NK-92 (cell line): ENCODE results near the gene THRA.

Source experiments
- DNase-seq: peaks from one replicate; lab custom pipeline; 2025; ENCODE audit not compliant: unreplicated experiment; lab: John Stamatoyannopoulos, UW

THRA gene, protein sequence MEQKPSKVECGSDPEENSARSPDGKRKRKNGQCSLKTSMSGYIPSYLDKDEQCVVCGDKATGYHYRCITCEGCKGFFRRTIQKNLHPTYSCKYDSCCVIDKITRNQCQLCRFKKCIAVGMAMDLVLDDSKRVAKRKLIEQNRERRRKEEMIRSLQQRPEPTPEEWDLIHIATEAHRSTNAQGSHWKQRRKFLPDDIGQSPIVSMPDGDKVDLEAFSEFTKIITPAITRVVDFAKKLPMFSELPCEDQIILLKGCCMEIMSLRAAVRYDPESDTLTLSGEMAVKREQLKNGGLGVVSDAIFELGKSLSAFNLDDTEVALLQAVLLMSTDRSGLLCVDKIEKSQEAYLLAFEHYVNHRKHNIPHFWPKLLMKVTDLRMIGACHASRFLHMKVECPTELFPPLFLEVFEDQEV

GRCh38 chr17:40062329-40063186 is at the start of gene THRA:
Gene THRA (plus strand): TSS chr17:40062965. CDS start chr17:40074489, 11,524 bp downstream.
- no peak for DNase-seq

DNA sequence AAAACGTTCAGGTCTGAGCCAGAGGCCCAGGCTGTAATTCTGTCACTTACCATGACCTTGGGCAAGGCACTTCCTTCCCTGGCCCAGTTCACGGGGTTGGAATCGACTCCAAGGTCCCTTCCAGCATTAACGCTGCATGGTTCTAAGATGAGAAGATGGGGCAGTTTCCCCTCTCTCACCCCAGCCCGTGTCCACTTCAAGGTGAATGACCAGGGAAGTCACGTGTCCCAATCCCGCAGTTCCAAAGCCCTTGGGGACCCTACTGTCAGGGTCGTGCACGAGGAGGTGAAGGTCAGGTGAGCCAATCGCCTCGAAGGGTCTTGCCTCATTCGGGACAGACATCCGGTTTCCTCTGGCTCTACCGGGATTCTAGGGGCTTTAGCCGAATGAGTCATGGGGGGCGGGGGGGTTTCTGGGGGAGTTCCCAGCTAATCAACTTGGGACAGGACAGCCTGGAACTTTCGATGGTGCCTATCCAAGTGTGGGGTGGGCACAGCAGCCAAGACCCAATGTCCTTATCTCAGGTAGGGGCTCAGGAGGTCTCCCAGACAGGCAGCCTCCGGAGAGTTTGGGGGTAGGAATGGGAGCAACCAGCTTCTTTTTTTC is 48.3 kb upstream of the THRA start:
- DNase-seq: no peak

DNA sequence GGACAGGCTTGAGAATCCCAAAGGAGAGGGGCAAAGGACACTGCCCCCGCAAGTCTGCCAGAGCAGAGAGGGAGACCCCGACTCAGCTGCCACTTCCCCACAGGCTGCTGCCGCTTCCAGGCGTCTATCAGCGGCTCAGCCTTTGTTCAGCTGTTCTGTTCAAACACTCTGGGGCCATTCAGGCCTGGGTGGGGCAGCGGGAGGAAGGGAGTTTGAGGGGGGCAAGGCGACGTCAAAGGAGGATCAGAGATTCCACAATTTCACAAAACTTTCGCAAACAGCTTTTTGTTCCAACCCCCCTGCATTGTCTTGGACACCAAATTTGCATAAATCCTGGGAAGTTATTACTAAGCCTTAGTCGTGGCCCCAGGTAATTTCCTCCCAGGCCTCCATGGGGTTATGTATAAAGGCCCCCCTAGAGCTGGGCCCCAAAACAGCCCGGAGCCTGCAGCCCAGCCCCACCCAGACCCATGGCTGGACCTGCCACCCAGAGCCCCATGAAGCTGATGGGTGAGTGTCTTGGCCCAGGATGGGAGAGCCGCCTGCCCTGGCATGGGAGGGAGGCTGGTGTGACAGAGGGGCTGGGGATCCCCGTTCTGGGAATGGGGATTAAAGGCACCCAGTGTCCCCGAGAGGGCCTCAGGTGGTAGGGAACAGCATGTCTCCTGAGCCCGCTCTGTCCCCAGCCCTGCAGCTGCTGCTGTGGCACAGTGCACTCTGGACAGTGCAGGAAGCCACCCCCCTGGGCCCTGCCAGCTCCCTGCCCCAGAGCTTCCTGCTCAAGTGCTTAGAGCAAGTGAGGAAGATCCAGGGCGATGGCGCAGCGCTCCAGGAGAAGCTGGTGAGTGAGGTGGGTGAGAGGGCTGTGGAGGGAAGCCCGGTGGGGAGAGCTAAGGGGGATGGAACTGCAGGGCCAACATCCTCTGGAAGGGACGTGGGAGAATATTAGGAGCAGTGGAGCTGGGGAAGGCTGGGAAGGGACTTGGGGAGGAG is 47.5 kb upstream of the THRA start, which contains the start of gene CSF3:
CSF3 (plus strand) TSS at position 436 of the 993 bp plus-strand sequence; CDS start at position 471, 35 bp downstream.
- no peak for DNase-seq

- DNase-seq: no peak
Measured at GRCh38 chr17:40015998-40016985, 46.5 kb upstream of the THRA start.

DNA sequence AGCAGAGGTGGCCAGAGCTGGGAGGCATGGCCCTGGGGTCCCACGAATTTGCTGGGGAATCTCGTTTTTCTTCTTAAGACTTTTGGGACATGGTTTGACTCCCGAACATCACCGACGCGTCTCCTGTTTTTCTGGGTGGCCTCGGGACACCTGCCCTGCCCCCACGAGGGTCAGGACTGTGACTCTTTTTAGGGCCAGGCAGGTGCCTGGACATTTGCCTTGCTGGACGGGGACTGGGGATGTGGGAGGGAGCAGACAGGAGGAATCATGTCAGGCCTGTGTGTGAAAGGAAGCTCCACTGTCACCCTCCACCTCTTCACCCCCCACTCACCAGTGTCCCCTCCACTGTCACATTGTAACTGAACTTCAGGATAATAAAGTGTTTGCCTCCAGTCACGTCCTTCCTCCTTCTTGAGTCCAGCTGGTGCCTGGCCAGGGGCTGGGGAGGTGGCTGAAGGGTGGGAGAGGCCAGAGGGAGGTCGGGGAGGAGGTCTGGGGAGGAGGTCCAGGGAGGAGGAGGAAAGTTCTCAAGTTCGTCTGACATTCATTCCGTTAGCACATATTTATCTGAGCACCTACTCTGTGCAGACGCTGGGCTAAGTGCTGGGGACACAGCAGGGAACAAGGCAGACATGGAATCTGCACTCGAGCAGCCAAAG is 45.2 kb upstream of the THRA start:
- DNase-seq: no peak

- no peak for DNase-seq
Measured at GRCh38 chr17:40018211-40019121, 44.3 kb upstream of the THRA start.

DNA sequence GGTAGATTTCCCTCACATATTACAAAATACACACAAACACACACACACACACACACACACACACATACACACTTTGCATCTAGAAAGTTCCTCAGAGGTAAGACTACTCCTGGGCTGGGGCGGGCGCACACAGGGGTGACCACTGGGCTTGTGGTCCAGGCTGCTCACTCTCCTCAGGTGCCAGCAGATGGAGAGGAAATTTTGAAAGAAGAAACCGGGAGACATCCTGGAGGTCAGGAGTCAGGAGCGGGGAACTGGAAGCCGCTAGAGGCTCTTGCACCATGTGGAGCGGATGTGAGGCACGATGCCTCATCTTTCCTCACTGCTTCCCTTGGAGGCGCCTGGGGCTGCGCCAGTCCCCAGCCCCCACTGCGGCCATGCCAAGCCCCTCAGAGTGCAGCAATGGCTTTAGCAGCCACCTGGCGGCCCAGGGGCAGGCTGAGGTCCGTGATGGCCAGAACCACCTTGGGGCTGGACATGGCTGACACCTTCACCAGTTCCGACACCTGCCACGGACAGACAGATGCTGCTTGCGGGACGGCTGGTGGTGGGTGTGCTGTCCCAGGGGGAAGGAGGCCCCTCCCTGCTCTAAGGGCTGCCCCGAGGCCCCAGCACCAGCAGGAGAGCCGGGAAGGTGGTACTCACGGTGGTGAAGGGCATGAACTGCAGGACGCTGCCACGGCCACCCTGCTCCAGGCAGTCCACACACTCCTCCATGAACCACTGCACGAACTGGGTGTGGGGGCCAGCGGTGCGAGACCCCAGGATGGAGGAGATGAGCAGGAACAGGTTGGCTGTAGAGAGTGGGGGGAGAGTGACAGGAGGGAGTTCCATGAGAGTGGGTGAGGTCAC is 43.4 kb upstream of the THRA start:
- DNase-seq: no peak

DNA sequence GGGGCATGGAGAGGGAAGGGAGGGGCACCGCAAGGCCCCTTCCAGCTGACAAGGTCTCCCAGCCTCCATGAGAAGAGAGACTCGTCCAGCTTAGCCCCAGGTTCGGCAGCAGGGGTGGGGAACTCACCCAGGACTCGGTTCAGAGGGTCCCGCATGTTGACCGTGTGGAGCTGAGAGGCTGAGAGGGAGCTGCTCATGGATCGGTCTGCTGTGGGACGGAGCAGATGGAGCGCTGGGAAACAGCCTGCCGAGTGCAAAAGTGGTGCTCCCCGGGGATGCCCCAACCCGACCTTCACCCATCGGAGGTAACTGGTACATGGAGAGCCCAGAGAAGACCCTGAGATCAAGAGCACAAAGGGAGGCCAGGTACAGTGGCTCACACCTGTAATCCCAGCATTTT is 42.6 kb upstream of the THRA start:
- no peak for DNase-seq

GRCh38 chr17:40021451-40021971 is 41.3 kb upstream of the THRA start:
- no peak for DNase-seq

DNA sequence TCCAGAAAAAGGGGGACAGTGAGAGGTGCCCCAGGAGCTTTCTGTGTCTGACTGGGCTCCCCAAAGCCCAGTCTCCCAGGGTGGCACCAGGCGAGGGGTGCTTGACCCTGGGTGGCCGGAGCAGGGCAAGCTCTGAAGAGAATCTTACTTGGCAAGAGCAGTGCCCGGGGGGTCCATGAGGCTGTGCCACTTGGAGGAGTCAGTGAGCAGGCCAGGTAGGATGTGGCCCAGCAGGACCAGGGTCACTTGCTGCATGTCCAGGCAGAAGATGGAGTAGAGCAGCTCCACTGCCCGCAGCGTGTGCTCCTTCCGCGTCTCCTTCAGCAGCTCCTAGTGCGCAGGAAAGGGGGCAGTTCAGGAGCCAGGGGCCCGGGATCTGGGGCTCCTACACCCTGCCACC is 40.3 kb upstream of the THRA start:
- DNase-seq: no peak

- no peak for DNase-seq
Measured at GRCh38 chr17:40022961-40023541, 39.7 kb upstream of the THRA start.

- no peak for DNase-seq
Measured at GRCh38 chr17:40023590-40024292, 39.0 kb upstream of the THRA start.

DNA sequence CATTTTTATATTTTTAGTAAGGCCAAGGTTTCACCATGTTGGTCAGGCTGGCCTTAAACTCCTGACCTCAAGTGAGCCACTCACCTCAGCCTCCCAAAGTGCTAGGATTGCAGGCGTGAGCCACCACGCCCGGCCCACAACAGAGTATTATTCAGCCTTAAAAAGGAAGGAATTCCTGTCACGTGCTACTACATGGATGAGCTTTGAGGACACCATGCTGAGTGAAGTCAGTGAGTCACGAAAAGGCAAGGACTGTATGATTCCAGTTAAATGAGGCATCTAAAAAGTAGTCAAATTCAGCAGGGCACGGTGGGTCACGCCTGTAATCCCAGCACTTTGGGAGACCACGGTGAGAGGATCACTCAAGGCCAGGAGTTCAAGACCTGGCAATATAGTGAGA is 37.9 kb upstream of the THRA start:
- no peak for DNase-seq

DNA sequence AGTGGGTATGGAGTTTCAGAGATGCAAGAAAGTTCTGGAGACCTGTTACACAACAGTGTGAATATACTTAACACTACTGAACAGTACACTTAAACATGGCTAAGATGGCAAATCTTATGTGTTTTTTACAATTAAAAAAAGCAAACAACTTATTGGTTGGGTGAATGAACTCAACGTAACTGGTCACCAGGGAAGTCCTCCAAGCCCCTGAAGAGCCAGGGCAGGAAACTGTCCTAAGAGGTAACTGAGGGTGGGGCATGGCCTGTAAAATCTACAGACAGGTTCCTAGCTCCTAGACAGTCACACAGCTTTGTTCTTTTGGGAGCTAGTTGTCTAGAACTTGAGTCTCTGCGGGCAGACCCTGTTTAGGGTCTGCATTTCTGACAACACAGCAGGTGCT is 37.2 kb upstream of the THRA start:
- DNase-seq: no peak

GRCh38 chr17:40025991-40026815 is 36.6 kb upstream of the THRA start:
- no peak for DNase-seq
